Omental fat pad (tissue), 4 donors: ENCODE data around the gene MBP. TPM values are rescaled to one million over a fixed set of nuclear protein-coding genes. Genes with fewer than 3 reads are reported as not detected.

Source experiments
- ATAC-seq: fragments of 150-250 bp; one replicate; pipeline ENCODE4 v1.9.1; 2016; ENCODE audit warnings: mild to moderate bottlenecking, moderate library complexity; ENCODE audit not compliant: low FRiP score
- DNase-seq: peaks from one replicate; pipeline ENCODE4 v3.0.0-alpha.2; 2019; ENCODE audit warnings: low spot score
- CTCF ChIP-seq, 3 donors: fragments of 450-650 bp; IDR thresholded peaks; one replicate each; pipeline ENCODE4 v1.5.1; 2016 to 2017; ENCODE audit warnings: antibody characterized with exemption in 3 of 3, mild to moderate bottlenecking in 3 of 3, moderate library complexity in 2 of 3
- total RNA-seq, 4 donors: library from RNA; depleted of rRNA; stranded (reverse); fragments of >200 nt; gene quantifications; one replicate each; pipeline ENCODE4 v1.1.0, GENCODE V29; 2016

The MBP gene
- total RNA-seq, 4 donors from 2014 or later: 27.4 to 50.9 (median 36.0) TPM

GRCh38 chr18:76988827-76989646 lies 143.5 kb downstream of the MBP start:
- TF ChIP-seq CTCF (IDR thresholded peaks at IDR 0.05): no peak
- no peak for ATAC-seq
- DNase-seq: no peak

- TF ChIP-seq CTCF (IDR thresholded peaks at IDR 0.05): no peak
- DNase-seq: peak; percentile 21
- no peak for ATAC-seq
Observed at GRCh38 chr18:76988031-76988826, 144.4 kb downstream of the MBP start.

GRCh38 chr18:76986406-76986805 lies 146.2 kb downstream of the MBP start:
- no peak for ATAC-seq
- DNase-seq: no peak
- no peak for TF ChIP-seq CTCF (IDR thresholded peaks at IDR 0.05)

GRCh38 chr18:76985951-76986236 lies 146.7 kb downstream of the MBP start:
- ATAC-seq (no peak), DNase-seq (no peak)
- no peak for TF ChIP-seq CTCF (IDR thresholded peaks at IDR 0.05)

GRCh38 chr18:76985156-76985950 lies 147.2 kb downstream of the MBP start:
- no peak for DNase-seq
- no peak for TF ChIP-seq CTCF (IDR thresholded peaks at IDR 0.05)
- ATAC-seq: no peak

- ATAC-seq (no peak), DNase-seq (no peak)
- no peak for TF ChIP-seq CTCF (IDR thresholded peaks at IDR 0.05)
Observed at GRCh38 chr18:76984193-76985155, 148.1 kb downstream of the MBP start.
